Measurements from ENCODE around the gene ZNF346.

DNA sequence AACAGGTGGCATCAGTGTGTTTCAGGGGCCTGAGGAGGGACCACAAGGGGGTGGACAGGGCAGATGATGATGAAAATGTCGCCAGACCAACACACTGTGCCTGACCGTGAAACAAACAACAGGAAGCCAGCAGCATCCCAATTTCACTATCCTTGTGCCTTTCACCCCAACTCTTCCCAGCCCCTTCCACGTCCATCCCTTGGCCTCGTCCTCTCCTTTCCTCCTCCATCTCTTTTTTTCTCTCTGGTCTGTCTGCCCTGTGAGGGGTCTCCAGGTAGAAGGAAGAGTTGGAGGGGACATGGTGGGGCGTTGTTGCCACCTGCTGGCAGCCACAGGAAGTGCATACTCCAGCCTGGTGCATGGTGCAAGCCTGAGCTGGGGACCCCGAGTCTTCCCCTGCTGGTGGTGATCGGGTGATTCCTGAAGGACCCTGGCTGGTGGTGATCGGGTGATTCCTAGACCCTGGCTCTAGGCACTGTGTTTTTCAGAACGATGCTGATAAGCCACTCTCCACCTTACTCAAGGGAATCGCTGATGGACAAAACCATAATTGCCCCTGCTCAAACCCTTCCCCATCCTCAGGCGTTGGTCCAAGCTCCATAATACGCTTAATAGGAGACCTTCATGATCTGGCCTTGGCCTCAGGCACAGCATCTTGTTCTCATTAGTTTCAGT lies 89.4 kb downstream of the ZNF346 start:
- TF ChIP-seq POLR2AphosphoS5 (IDR thresholded peaks at IDR 0.05) (no peak), POLR2A (IDR thresholded peaks at IDR 0.05) (no peak)
- TF ChIP-seq, protein P1, sequence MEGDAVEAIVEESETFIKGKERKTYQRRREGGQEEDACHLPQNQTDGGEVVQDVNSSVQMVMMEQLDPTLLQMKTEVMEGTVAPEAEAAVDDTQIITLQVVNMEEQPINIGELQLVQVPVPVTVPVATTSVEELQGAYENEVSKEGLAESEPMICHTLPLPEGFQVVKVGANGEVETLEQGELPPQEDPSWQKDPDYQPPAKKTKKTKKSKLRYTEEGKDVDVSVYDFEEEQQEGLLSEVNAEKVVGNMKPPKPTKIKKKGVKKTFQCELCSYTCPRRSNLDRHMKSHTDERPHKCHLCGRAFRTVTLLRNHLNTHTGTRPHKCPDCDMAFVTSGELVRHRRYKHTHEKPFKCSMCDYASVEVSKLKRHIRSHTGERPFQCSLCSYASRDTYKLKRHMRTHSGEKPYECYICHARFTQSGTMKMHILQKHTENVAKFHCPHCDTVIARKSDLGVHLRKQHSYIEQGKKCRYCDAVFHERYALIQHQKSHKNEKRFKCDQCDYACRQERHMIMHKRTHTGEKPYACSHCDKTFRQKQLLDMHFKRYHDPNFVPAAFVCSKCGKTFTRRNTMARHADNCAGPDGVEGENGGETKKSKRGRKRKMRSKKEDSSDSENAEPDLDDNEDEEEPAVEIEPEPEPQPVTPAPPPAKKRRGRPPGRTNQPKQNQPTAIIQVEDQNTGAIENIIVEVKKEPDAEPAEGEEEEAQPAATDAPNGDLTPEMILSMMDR (IDR thresholded peaks at IDR 0.05), result peak; percentile 77 to 87 (median 86)

Measured in breast epithelium (tissue), 3 donors.